Measurements from ENCODE around the gene GPR161.

- TF ChIP-seq CTCF (conservative IDR thresholded peaks at IDR 0.05; ENCODE audit: low read length) (0 out of 2 replicates have a peak, but pooled peaks have one; percentile 22), EZH2phosphoT487 (IDR thresholded peaks at IDR 0.05; ENCODE audit: borderline replicate concordance, low read depth, low read length) (no peak)
Observed at GRCh38 chr1:168092566-168093355, 44.0 kb downstream of the GPR161 start.
